ENCODE measurements around the gene LYRM9.

- TF ChIP-seq CTCF (IDR thresholded peaks at IDR 0.05; ENCODE audit: insufficient read depth, low read depth, low read length) (no peak), EZH2 (IDR thresholded peaks at IDR 0.05; ENCODE audit: insufficient read depth, low read length) (no peak)
These were observed 807 bp upstream of the LYRM9 start for GRCh38 chr17:27893841-27894503.
